SK-MEL-5 (cell line): ENCODE measurements around the gene ABLIM2. TPM values are rescaled to one million over a fixed set of nuclear protein-coding genes. Genes with fewer than 3 reads are reported as not detected.

ENCODE experiments used
- DNase-seq: peaks from one replicate; pipeline ENCODE4 v3.0.0-alpha.2; 2016; ENCODE audit warnings: low read depth, low spot score
- in situ Hi-C: cut with HindIII; loops from 2 replicates; pipeline ENCODE4 v1.10.0; 2016; ENCODE audit warnings: low sequenced_read_pairs, high pct_unique_total_duplicates, low pct_unique_long_range_greater_than_20kb
- polyA plus RNA-seq, 2 experiments: library from polyadenylated mRNA; depleted of rRNA; stranded (reverse); fragments of >200 nt; gene quantifications; 2 replicates each; pipeline ENCODE4 v1.2.3, GENCODE V29; 2015
- total RNA-seq: library from RNA; depleted of rRNA; stranded (reverse); fragments of >200 nt; shearing (Covaris generic); gene quantifications from 2 replicates; pipeline ENCODE4 v1.2.3, GENCODE V29; 2014; rRNA removed

The ABLIM2 gene
- total RNA-seq = 0.29 and 0.51 TPM in 2 replicates
- 0.11 and 0.24 TPM in 2 replicates for polyA plus RNA-seq (2015; cell fraction: cytosol; rRNA removed)
- 0.27 TPM in 1 of 2 replicates, not detected in the other for polyA plus RNA-seq (2015; cell fraction: nucleus; rRNA removed)

DNA sequence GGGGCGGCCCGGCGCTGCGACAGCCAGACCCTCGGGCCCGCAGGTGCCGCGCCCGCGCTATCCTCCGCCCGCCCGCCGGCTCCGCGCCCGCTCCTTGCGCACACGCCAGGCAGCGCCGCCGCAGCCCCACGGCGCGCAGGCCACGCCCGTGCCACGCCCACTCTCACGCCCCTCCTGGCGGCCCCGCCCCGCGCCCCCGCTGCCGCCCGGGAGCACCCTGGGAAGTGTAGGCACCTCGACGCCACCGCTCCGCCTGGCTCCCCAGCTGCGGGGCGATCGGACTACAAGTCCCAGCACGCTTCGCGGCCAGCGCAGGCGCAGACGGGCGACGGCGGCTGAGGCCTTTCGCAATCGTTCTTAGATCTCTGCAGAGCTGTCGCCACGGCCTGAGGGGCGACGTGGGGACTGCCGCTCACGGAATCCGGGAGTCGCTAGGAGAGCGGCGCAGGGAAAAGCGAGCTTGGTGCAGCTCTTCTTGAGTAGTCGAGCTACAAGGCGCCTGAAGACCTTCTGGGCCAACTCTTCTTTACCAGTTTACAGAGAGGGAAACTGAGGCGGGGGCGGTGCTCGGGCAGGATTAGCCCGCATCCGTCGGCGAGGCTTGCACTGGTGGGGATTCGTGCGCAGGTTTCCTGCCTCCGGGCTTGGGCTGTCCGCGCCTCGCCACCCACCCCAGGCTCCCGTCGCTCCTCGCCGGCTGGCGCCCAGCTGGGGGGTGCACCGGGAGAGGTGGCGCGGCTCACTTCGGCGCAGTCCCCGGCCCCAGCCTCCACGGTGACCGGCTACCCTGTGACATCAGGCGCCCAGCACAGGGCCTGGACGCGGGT is at the start of gene ABLIM2:
Gene ABLIM2, minus strand, starts transcription at position 104 of the 827 bp plus-strand sequence. CDS start 124 bp downstream, outside the sequence.
- in situ Hi-C loops = no loop called here
- DNase-seq = peak; percentile 94

DNA sequence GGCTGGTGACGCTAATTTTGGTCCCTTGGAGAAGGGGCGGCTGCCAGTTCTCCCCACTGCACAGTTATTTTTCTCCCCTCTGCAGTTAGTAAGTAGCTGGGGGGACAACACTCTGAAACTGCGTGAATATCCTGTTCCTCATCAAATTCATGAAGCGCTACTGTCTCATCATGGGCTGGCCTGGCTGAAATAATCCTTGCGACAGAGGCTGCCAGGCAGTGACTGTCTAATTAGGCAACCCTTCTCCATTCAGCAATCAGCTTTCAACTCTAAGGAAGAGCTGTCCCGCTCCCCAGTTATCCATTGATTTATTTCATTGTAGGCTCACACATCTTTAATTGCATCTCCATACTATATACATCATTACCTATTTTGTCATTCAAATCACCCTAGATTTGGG is 48.7 kb upstream of the ABLIM2 start:
- DNase-seq = no peak
- in situ Hi-C loops = no loop called here

DNA sequence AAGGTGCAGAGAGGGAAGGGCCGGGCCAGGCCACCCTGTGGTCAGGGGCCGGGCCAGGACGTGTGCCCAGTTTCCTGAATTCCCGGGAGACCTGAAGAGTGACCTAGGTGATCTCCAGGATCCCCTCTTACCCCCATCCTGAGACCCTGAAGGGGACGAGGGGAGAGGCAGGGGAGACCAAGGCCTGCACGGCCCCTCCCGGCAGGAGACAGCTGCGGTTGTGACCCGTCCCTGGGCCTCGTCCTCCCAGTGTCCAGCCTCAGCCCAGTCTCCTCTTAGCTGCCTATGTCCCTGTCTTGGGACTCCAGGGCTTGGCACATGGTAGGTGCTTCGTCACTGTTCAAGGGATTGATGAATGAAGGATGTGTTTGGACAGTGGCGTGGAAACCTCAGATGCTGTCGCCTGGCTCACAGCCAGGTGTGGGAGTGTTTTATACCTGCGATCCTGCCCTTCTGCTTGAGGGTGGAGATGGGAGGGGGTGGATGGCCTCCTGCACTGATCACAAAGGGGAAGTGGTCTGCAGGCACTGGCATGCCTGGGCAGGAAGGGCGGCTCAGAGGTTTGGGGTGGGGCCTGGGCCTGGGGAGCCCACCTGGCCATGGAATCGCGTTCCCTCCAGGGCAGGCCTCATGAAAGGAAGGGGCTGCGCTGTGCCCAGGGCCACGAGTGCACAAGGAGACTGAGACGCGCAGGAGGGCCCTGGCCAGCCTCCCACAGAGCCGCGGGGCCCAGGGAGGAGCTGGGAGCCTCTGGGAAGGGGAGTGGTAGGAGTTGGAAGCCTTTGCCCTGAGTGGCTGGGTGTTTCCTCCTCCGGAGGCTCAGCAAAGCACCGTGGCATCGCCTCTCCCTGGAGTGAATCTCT is 47.4 kb upstream of the ABLIM2 start:
- in situ Hi-C loops = no loop called here
- no peak for DNase-seq

GRCh38 chr4:8205241-8205707 is 46.7 kb upstream of the ABLIM2 start:
- in situ Hi-C loops = no loop called here
- no peak for DNase-seq

DNA sequence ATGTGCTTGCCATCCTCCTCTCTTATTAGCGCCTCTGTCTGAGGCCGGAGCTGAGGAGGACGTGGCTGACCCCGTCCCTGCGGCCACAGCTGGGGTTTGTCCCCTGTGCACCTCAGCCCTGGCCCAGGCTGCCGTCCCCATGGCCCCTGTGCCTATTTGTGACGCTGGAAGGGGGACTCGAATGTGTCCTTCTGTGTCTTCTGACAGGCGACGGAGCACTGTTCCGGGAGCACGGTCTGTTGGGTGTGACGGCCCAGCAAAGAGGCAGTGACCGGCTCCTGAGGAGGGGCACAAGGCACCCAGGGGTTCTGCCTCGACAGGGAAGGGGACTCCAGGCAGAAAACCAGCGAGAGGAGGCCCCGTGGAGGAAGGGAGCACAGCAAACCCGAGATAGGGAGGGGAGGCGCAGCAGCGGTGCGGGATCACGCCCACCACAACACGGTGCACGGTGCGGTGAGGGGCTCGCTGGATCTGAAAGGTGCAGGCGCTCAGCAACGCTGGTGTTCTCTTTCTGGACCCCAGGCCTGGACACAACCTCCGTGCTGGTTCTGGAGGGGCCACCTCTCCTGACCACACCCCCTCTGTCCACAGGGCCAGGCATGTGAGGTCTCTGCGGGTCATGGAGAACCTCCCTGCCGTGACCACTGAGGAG is 46.1 kb upstream of the ABLIM2 start:
- no peak for DNase-seq
- in situ Hi-C loops = no loop called here

DNA sequence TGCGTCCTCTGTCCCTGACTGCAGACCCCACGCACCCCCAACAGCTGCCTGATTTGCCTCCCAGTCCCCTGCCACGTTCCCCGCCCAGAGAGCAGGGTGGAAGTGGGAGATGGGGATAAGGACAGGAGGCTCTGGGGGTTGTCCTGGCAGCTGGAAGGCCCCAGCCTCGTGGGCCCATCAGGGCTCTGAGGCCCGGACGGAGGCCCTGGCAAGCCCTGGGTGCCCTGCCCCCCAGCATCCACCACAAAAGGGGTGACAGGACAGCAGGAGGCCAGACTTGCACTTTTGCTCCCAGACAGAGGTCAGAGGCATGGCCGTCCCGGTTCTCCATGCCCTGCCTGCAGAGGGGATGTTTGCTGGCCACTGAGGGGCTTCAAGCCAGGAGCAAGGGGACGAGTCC is 45.2 kb upstream of the ABLIM2 start:
- no peak for DNase-seq
- in situ Hi-C loops = no loop called here

DNA sequence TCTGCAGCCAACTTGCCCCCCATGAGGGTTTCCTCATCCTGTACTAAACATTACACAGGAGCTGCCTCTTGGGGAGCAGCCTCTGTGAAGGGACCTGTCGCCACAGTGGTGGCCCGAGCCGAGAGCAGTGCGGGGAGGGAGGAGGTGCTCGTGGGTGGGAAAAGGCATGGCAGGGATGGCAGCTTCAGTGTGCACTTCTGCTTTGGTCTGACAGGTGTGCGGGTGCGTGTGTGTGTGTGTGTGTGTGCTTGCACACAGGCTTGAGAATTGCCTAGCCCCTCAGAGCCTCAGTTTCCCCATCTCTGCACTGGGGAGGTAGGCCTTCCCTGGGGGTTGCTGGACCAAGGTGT is 44.4 kb upstream of the ABLIM2 start:
- no peak for DNase-seq
- in situ Hi-C loops = no loop called here

- DNase-seq = no peak
- in situ Hi-C loops = no loop called here
Observed at GRCh38 chr4:8202108-8203051, 43.8 kb upstream of the ABLIM2 start.

- in situ Hi-C loops = no loop called here
- no peak for DNase-seq
Observed at GRCh38 chr4:8201321-8201781, 42.7 kb upstream of the ABLIM2 start.

DNA sequence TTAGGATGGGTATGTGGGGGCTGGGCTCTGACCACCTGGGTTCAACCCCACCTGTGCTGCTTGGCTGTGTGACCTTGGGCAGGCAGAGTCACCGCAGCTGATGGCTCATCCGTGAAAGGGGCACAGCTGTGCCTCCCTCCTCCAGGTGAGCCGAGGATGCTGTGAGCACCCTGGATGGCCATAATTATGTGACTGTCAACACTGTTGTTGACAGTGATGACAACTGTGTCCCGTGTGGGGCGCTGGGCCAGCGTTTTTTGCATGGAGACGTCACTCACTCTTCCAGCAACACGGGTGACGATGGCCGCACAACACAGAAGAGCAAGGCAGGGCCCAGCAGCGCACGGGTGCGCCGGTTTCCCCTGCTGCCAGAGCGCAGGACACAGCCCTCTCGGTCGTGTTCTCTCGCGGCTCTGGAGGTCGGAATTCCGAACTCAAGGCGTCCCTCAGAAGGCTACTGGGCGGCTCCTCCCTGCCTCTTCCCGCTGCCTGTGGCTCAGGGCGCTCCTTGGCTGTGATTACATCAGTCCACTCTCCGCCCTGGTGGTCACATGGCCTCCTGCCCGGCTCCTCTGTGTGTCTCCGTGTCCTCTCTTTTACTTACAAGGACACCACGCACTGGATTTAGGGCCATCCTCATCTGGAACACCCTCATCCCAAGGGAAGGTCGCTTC is 41.8 kb upstream of the ABLIM2 start:
- in situ Hi-C loops = no loop called here

GRCh38 chr4:8199594-8200301 is 41.1 kb upstream of the ABLIM2 start:
- no peak for DNase-seq
- in situ Hi-C loops = no loop called here

More for the DNA sequence above, 41.8 kb upstream of the ABLIM2 start:
- DNase-seq = peak; percentile 43

DNA sequence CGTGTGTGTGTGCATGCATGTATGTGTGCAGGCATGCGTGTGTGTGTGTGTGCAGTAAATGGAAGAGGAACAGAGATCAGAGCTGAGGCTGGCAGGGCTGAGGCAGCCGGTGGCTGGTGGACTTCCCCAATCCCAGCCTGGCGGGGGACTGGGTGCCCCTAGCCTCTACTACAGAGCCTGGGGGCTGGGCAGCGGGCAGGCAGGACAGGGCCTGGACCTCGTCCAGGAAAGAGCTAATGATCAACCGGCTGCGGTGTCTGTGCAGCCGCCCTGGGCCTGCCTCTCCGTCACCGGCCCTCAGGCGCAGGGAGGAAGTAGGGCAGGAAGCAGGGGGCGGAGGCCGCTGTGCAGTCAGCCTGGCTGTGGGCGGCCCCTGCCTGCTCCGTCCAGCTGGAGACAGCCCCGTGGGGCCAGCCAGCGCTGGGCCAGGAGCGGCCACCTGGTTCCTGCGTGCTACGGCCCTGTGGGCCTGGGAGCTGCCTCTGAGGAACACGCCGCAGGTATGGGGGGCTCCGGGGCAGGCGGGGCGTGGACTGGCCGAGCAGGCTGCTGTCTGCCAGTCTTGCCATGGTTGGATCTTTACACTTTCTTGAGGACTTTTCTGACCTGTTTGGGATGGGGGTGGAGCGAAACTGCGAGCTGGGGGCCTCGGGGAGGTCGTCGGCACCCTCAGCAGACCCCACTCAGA is 40.4 kb upstream of the ABLIM2 start, which contains the start of gene SH3TC1:
Gene SH3TC1, plus strand, starts transcription at position 385 of the 688 bp plus-strand sequence. CDS start 5,905 bp downstream, outside the sequence.
- peak; percentile 81 for DNase-seq
- in situ Hi-C loops = no loop called here

DNA sequence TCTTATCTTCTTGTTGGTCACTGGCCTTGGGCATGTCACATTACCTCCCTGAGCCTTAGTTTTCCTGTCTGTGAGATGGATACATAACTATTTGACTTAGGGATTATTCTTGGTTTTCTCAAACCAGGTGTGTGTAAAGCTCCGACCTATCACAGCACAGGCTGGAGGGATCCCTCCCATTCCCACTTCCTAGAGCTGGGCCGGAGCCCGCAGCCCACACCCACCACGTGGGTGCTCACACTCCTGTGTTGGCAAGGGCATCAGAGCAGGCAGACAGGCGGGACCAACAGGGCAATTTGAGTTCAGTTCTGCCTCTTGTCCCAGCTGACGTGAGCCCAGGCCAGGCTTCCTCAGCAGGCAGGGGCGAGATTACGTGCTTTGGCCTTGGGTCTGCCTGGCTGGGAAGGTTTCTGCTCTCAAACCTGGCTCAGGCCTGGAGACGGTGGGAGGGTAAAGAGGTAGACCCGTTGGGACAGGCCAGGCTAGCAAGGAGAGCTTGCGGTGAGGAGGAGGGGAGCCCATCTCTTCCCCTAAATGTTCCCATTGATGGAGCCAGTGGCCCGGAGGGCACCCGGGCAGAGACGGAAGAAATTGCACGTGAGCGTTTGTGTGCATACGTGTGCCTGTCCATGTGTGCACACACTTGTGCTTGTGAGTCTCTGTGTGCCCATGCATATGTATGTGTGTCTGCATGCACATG is 39.7 kb upstream of the ABLIM2 start:
- in situ Hi-C loops = no loop called here
- peak; percentile 8 for DNase-seq

- no peak for DNase-seq
- in situ Hi-C loops = no loop called here
Observed at GRCh38 chr4:8197521-8197920, 38.9 kb upstream of the ABLIM2 start.
